Astrocyte of the cerebellum (primary cell): ENCODE data around the gene ZNF684.

Source experiments
- DNase-seq: peaks from one replicate; pipeline ENCODE4 v3.0.0-alpha.2; 2011; ENCODE audit warnings: low read depth
- H3K4me3 ChIP-seq: 2 replicates; pipeline ENCODE4 v1.5.1; 2011; ENCODE audit warnings: mild to moderate bottlenecking, low read depth, low read length, moderate library complexity
- in situ Hi-C: cut with HindIII; loops from 2 replicates; pipeline ENCODE4 v1.10.0; 2017; ENCODE audit warnings: low sequenced_read_pairs
- TF ChIP-seq, protein P1 (sequence below): IDR thresholded peaks from 2 replicates; pipeline ENCODE4 v1.5.1; 2012; ENCODE audit warnings: low read length, low read depth, moderate library complexity, mild to moderate bottlenecking; ENCODE audit errors: missing control alignments

The ZNF684 gene

DNA sequence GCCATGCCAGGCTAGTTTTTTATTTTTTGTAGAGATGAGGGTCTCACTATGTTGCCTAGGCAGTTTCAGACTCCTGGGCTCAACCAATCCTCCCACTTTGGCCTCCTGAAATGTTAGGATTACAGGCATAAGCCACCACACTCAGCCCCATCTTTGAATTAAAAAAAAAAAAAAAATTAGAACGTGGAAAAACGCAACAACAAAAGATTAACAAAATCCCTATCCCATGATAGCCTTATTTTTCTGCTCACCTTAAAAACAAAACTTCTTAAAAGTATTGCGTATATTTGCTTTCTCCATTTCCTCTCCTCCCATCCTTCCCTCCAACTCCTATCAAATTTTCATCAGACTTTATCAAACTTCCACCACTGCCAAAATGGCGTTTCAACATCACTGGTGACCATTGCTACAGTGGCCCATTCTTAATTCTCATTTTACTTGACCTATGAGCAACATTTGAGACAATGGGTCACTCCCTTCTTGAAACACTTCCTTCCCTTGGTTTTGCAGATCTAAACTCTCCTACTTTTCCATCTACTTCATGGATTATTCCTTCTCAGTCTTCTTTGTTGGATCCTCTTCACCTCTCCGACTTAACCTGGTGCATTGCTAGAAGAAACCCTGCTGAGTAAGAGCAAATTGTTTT lies 579 bp upstream of the ZNF684 start:
- no peak for DNase-seq
- peak overlapping the region; percentile 84 for H3K4me3 ChIP-seq
- in situ Hi-C loops, result no loop called here
- TF ChIP-seq, protein P1, sequence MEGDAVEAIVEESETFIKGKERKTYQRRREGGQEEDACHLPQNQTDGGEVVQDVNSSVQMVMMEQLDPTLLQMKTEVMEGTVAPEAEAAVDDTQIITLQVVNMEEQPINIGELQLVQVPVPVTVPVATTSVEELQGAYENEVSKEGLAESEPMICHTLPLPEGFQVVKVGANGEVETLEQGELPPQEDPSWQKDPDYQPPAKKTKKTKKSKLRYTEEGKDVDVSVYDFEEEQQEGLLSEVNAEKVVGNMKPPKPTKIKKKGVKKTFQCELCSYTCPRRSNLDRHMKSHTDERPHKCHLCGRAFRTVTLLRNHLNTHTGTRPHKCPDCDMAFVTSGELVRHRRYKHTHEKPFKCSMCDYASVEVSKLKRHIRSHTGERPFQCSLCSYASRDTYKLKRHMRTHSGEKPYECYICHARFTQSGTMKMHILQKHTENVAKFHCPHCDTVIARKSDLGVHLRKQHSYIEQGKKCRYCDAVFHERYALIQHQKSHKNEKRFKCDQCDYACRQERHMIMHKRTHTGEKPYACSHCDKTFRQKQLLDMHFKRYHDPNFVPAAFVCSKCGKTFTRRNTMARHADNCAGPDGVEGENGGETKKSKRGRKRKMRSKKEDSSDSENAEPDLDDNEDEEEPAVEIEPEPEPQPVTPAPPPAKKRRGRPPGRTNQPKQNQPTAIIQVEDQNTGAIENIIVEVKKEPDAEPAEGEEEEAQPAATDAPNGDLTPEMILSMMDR, result no peak

DNA sequence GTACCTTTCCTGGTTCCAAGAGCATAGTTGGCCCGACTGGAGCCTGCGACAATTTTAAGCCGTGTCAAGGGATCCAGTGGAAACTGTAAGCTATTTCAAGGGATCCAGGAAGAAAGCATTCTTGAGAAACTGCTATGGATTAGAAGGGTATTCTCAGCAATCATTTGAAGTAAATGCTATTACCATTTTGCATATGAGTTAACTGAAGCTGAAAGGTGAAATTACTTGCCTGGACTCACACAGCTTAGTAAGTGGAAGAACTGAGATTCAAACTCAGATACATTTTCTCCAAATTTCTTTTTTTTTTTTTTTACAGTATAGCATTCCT lies 589 bp downstream of the ZNF684 start:
- in situ Hi-C loops, result no loop called here

GRCh38 chr1:40532844-40533424 lies 1.5 kb downstream of the ZNF684 start:
- no peak for DNase-seq

More for the DNA sequence above, 589 bp downstream of the ZNF684 start:
- DNase-seq, result no peak
- TF ChIP-seq, protein P1, result no peak
- peak overlapping the region; percentile 84 for H3K4me3 ChIP-seq

DNA sequence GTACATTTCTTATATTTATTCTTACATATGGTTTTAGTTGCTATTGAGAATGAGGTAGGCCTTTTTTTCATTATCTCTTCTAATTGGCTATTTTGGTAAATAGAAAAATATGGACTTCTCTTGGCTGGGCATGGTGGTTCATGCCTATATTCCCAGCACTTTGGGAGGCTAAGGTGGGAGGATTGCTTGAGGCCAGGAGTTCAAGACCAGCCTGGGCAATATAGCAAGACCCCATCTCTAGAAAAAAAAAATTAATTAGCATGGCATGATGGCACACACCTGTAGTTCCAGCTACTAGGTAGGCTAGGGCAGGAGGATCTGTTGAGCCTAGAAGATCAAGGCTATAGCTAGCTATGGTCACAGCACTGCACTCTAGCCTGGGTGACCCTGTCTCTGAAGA lies 3.2 kb downstream of the ZNF684 start:
- in situ Hi-C loops, result no loop called here
- DNase-seq, result no peak
- TF ChIP-seq, protein P1, result no peak
- H3K4me3 ChIP-seq, result no peak overlapping the region

More at GRCh38 chr1:40532844-40533424, 1.5 kb downstream of the ZNF684 start:
- TF ChIP-seq, protein P1, result peak; percentile 65
- H3K4me3 ChIP-seq, result no peak overlapping the region
- in situ Hi-C loops, result no loop called here

DNA sequence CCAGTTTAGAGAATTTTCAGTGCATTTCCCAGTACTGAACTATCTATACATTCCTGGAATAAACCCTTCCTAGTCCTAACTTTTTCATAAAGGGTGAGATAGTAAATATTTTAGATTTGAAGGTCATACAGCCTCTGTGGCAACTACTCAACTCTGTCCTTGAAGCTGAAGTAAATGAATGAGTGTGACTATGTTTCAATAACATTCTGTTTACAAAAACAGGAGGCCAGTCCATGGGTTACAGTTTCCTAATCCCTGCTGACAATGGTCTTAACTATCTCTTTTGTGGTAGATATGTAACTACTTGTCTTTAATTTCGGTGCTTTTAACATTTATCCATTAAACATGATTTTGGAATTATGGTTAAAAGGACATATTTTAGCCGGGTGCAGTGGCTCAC lies 4.3 kb downstream of the ZNF684 start:
- TF ChIP-seq, protein P1, result no peak
- no peak for DNase-seq
- in situ Hi-C loops, result no loop called here
- H3K4me3 ChIP-seq, result no peak overlapping the region

DNA sequence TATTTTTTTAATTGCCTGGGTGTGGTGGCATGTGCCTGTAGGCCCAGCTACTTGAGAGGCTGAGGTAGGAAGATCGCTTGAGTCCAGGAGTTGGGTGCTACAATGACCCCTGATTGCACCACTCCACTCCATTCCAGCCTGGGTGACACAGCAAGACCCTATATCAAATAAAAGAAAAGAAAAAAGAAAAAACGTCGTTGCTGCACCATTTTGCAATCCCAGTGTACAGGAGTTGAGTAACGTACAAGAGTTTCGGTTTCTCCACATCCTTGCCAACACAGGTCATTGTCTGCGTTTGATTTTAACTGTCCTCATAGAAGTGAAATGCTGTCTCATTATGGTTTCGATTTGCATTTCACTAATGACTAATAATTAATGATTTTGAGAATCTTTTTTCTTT lies 7.9 kb downstream of the ZNF684 start:
- in situ Hi-C loops, result no loop called here
- TF ChIP-seq, protein P1, result no peak
- H3K4me3 ChIP-seq, result no peak overlapping the region
- no peak for DNase-seq

DNA sequence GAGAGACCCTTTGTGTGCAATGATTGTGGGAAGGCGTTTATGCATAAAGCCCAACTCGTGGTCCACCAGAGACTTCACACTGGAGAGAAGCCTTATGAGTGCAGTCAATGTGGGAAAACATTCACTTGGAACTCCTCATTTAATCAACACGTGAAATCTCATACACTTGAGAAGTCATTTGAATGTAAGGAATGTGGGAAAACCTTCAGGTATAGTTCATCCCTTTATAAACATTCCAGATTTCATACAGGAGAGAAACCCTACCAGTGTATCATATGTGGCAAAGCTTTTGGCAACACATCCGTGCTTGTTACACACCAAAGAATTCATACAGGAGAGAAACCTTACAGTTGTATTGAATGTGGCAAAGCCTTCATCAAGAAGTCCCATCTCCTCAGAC lies 15.5 kb downstream of the ZNF684 start:
- no peak overlapping the region for H3K4me3 ChIP-seq
- in situ Hi-C loops, result no loop called here
- TF ChIP-seq, protein P1, result no peak
- DNase-seq, result no peak
